GM21529 (cell line): Measurements from ENCODE around the gene NUDT3.
"Not testable (repeated sequence)": the region's sequence is repeated elsewhere in the genome, so short reads cannot be mapped to it uniquely, and the experiment has no call there.

Experiments used
- ATAC-seq: cut with Tn5 transposase; IDR thresholded peaks from one replicate; pipeline ENCODE4 v1.9.1; 2021; ENCODE audit not compliant: unreplicated experiment

NUDT3 gene

DNA sequence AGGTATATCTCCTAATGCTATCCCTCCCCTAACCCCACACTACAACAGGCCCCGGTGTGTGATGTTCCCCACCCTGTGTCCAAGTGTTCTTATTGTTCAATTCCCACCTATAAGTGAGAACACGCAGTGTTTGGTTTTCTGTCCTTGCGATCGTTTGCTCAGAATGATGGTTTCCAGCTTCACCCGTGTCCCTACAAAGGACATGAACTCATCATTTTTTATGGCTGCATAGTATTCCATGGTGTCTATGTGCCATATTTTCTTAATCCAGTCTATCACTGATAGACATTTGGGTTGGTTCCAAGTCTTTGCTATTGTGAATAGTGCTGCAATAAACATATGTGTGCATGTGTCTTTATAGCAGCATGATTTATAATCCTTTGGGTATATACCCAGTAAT is 20.6 kb downstream of the NUDT3 start:
- not testable (repeated sequence) for ATAC-seq

DNA sequence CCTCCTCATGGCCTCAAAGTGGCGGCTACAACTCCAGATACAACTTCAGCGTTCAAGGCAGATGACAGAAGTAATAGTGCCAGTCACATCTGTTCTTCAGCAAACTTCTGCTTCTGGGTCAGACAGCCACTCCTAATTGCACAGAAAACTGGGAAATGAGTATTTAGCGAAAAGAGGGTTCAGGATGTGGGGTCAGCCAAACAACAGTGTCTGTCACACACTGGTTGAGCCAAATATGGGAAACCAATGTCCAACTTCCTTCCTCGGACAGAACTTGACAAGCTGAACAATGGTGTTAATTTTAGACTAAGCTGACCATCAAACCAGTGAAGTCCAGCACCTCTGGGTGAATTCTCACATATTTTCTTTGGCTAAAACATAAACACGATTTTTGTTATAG is 22.1 kb downstream of the NUDT3 start:
- no peak for ATAC-seq

DNA sequence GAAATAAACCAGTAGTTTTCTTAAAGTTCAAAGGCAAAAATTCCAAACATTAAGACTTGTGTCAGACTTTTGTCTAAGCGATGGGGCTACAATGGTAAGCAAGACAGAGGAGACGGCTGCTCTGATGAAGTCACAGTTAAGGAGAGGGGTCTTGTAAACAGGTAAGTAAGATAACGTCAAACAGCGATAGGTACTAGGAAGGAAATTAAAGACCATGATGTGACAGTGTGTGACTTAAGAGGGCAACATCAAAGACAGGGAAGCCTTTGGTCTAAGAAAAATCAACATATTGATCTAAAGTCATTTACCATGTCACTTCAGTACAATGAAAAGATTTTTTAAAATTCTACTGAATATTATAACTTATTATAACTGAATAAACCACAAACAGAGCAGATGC is 23.1 kb downstream of the NUDT3 start:
- ATAC-seq = no peak

DNA sequence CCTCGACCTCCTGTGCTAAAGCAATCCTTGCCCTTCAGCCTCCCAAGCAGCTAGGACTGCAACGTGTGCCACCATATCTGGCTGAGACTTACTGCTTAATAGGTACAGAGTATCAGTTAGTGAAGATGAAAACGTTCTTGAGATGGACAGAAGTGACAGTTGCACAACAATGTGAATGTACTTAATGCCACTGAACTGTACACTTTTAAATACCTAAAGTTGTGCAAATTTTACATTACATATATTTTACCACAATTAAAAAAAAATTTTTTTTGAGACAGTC is 25.9 kb downstream of the NUDT3 start:
- no peak for ATAC-seq

DNA sequence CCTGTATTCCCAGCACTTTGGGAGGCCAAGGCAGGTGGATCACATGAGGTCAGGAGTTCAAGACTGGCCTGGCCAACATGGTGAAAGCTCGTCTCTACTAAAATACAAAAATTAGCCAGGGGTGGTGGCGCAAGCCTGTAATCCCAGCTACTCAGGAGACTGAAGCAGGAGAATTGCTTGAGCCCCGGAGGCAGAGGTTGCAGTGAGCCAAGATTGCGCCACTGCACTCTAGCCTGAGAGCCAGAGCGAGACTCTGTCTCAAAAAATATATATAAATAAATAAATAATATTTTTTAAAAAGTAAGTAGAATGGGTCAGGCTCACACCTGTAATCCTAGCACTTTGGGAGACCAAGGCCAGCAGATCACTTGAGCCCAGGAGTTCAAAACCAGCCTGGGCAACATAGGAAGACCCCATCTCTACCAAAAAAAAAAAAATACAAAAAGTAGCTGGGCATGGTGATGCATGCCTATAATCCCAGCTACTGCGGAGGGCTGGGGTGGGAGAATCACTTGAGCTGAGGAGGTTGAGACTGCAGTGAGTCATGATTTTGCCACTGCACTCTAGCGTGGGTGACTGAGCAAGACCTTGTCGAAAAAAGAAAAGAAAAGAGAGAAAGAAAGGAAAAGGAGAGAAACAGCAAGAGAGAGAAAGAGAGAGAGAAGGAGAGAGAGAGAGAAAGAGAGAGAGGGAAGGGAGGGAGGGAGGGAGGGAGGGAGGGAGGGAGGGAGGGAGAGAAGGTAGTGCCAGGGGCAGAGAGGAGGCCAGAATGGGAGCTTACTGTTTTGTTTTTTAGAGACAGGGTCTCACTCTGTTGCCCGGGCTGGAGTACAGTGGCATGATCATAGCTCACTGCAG is 26.5 kb downstream of the NUDT3 start:
- not testable (repeated sequence) for ATAC-seq

DNA sequence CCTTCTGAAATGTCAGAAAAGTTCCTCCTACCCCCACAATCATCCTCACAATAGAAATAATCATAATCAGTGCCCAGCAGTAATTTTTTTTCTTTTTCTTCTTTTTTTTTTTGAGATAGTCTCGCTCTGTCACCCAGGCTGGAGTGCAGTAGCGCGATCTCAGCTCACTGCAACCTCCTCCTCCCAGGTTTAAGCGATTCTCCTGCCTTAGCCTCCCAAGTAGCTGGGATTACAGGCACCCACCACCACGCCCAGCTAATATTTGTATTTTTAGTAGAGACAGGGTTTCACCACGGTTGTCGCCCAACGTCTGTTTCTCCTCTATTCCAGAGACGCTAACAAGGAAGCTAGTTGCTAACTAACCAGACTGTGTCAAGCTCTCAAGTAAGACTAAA is 28.8 kb downstream of the NUDT3 start:
- ATAC-seq = not testable (repeated sequence)

DNA sequence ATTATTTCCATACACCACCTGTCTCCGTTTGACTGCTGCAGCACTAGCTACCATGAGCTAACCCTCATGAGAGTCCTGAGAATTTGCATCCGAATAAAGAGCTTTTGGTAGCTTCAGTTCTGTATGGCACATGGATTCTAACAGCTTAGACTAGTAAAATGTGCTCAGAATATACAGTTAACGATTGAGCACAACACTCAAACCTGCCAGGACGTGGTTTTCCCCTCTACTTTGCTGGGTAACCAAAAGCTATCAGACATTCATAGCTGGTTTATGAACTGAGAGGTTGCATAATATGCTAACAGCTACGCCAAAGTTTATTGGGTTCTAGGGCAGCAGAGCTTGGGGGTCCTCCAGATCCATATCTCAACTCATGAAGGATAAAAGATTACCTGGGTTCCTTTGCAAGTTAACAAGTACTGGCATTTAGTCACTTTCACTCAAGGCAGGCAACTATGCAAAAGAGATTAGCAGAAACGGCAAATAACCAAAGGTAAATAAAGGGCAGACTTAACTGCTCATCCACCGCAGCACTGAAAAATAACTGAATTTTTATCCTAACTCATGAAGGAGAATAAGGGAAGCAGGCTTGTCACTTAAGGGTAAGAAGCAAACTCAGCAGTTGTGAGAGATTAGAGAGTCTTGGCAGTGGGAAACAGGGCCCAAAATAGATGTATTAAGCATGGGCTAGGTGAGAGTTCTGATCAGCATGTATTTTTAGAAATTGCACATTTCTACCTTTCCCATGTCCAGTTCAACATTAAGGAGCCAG is 29.4 kb downstream of the NUDT3 start:
- peak; percentile 63 for ATAC-seq

DNA sequence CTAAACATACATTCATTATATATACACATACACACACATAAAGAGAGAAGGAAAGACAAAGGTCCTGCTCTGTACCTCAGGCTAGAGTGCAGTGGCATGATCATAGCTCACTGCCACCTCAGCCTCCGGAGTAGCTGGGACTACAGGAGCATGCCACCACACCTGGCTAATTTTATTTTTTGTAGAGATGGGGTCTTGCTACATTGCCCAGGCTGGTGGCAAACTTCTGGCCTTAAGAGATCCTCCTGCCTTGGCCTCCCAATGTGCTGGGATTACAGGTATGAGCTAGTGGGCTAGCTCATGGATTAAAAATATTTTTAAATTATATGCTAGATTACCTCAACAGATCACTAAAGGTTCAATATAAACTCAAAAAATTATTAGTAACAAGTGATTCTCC is 30.3 kb downstream of the NUDT3 start:
- no peak for ATAC-seq

DNA sequence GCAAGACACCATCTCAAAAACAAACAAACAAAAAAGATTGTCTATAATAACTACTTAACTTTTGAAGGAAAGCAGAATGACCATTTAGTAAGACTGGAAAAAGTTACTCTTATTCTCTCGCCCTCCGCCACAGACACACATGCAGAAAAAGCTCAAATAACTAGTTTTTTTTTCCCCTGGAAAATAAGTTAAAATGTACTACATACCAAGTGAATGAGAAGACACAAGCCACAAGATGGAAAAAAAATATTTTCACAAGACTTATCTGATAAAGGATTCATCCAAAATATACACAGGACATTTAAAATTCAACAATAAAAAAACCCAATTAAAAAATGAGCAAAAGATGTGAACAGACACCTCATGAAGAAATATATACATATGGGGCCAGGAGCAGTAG is 31.9 kb downstream of the NUDT3 start:
- ATAC-seq = no peak

DNA sequence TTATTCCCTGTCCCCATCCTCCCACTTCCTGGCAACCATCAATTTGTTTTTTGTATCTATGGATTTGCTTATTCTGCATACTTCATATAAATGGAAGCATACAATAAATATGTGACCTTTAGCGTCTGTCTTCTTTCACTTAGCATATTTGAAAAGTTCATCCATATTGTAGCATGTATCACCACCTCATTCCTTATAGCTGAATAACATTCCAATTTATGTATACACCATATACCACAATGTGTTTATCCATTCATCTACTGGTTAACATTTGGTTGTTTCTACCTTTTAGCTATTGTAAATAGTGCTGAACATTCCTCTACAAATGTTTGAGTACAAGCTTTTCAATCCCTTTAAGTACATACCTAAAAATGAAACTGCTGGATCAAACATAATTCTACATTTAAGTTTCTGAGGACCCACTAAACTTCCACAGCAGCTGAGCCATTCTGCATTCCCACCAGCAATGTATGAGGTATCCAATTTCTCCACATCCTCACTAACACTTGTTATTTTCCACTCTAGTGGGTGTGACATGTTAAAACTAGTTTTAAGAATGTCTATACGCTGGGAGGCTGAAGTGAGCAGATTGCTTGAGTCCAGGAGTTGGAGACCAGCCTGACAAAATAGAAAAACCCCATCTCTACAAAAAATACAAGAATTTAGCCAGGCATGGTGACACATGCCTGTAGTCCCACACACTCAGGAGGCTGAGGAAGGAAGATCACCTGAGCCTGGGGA is 32.9 kb downstream of the NUDT3 start:
- ATAC-seq = no peak

DNA sequence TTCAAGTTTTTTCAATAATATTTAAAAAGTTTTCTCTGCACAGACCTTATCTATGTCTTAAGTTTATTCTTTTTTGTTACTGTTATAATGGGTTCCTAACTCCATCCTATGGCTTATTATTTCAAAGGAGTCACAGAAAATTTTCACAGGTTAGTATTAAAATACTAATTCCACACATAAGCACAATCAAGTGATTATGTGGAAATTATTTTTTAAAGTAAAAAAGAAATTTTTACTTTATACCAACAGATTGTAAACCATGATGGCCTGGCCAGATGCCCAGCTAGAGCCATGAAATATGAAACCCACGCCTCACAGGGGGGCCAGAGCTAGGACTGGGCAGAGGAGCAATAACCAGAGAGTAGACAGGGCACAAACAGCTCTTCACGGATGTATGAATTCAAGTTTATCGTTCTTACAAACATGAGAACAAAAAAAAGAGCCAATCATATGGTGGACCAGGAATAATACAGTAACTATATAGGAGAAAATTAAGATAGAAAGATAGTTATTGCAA is 34.0 kb downstream of the NUDT3 start:
- no peak for ATAC-seq

DNA sequence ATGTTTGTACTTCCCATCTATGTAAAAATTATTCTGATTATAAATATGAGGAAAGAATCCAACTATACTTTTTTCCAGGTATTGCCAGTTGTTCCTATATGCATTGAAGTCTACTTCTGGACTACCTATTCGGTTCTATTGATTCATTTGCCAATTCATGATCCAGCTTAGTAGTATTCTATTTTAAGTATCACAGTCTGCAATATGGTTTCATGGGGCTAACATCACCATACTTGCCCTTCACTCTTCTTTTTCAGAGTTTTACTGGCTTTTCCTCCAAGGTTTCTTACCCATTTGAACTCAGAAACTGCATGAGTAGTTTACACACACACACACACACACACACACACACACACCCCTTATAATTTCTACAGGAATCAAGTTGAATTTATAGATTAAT is 34.5 kb downstream of the NUDT3 start:
- no peak for ATAC-seq

DNA sequence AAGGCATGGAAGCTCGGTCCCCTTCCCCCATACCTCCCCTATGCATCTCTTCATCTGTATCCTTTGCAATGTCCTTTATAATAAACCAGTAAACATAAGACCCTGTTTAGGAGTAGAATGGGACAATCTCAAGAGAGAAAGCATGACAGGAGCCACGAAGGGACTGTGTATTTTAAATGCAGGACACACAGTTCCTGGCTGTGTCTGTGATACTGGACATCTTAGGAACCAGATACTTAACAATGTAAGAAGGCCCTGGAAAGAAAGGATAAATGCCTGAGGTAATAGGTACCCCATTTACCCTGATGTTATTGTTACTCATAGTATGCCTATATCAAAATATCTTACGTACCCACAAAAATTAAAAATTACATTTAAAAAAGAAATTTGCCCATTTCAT is 36.6 kb downstream of the NUDT3 start:
- ATAC-seq = no peak

DNA sequence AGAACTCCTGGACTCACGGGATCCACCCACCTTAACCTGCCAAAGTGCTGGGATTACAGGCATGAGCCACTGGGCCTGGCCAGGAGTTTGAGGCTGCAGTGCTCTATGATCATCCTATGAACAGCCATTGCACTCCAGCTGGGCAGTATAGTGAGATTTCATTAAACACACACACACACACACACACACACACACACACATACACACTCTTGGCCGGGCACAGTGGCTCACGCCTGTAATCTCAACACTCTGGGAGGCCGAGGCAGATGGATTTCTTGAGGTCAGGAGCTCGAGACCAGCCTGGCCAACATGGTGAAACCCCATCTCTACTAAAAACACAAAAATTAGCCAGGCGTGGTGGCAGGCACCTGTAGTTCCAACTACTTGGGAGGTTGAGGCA is 38.2 kb downstream of the NUDT3 start:
- not testable (repeated sequence) for ATAC-seq

DNA sequence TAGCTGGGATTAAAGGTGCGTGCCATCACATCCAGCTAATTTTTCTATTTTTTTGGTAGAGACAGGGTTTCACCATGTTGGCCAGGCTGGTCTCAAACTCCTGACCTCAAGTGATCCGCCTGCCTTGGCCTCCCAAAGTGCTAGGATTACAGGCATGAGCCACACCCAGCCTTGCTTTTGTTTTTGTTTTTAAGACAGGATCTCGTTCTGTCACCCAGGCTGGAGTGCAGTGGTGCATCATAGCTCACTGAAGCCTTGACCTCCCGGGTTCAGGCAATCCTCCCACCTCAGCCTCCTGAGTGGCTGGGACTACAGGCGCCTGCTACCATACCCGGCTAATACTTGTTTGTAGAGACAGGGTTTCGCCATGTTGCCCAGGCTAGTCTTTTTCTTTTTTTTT is 38.9 kb downstream of the NUDT3 start:
- ATAC-seq = not testable (repeated sequence)

DNA sequence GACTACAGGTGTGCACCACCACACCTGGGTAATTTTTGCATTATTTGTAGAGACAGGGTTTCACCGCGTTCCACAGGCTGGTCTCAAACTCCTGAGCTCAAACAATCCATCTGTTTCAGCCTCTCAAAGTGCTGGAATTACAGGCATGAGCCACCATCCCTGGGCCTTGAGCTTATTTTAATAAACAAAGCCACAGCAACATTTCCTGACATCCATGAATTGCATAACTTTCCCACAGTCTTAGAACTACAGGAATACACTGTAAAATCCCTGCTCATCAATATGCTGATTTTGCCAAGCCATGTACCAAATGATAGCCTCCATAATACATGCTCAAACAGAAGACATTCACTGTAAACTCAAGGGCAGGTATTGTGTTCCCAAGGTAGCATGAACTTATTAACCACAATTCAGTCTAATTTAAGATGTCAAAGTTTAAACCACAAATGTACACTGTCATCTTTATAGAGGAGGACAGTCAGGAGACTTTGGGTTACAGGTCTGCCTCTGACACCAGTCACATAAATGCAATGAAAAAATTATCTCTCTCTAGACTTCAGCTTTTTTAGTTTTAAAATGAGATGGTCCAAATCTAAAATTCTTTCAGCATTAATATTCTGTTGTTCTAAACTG is 40.0 kb downstream of the NUDT3 start:
- ATAC-seq = no peak

DNA sequence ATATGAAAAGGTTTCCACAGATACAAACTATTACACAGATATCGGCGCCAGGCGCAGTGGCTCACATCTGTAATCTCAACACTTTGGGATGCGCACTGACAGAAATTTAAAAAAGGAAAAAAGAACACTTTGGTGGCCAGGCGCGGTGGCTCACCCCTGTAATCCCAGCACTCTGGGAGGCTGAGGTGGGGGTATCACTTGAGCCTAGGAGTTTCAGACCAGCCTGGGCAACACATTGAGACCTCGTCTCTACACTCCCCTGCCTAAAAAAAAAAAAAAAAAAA is 41.6 kb downstream of the NUDT3 start:
- no peak for ATAC-seq

DNA sequence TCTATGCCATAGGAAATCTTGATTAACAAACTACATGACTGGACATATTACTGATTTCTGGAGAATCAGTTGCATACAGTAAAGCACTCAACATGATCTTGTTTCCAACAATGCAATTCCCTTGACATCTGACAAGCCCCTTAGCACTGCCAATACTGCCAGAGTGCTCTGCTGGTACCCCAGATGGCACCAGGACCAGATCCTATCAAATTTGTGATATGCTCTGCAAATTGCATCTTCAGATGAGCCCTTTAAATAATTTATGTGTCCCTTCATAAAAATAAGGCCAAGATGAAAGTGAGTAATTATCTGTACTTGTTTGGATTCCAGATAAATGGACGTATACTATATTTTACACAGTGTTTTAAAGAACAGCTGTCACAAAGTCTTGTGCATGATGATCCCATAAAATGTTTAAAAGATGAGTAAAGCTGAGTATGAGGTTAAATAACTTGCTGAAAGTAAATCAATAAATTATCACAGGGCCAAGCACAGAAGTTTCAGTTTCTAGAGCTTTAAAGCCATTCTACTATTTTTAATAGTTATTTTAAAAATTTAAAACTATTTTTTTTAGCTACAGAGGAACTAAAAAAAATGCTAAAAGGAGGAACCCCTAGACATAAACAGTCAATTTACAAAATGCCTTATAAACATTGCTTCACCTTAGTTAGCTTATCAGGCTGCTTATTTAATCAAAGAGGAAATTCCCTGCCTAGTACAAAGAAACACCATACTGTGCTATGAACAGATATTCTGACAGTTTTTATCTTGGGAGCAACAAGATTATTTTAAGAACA is 42.1 kb downstream of the NUDT3 start:
- no peak for ATAC-seq

DNA sequence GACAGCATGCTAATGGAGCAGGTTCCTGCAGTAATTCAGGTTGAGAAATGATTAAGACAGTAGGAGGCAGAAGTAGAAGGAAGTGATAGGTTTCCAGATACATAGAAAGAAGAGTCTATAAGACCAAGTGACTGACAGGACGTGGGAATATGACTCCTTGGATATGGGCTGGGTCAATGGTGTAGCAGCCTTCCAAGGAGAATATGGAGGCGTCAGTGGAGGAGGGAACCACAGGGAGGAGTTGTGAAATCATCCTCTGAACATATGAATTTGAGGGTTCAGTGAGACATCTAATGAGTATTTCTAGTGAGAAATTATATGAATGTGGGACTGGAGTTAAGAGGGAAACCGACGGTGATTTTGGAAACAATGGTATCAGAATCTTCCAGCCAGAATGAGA is 43.3 kb downstream of the NUDT3 start:
- ATAC-seq = no peak

DNA sequence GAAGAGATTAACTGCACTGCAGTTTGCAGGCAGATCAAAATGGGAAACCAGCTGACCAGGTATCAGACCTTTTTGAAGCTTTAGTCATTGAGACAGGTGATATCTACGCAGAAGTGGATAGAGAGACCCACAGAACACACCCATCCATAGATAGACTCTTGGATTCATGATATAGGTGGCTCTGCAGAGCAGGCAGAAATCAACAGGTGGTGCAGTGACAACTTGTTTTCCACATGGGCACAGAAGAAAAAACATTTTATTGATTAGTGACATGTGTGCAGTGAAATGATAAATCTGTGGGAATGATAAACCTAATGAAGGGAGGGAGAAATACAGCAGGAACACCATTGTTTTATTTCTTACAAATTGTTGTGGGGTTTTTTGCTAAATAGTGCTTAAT is 45.2 kb downstream of the NUDT3 start:
- no peak for ATAC-seq
